ENCODE measurements around the gene DCAF16.

The DCAF16 gene

GRCh38 chr4:17809667-17810066 lies 890 bp downstream of the DCAF16 start:
- DNase-seq (ENCODE audit: low read depth), result no peak
- TF ChIP-seq, protein P1, sequence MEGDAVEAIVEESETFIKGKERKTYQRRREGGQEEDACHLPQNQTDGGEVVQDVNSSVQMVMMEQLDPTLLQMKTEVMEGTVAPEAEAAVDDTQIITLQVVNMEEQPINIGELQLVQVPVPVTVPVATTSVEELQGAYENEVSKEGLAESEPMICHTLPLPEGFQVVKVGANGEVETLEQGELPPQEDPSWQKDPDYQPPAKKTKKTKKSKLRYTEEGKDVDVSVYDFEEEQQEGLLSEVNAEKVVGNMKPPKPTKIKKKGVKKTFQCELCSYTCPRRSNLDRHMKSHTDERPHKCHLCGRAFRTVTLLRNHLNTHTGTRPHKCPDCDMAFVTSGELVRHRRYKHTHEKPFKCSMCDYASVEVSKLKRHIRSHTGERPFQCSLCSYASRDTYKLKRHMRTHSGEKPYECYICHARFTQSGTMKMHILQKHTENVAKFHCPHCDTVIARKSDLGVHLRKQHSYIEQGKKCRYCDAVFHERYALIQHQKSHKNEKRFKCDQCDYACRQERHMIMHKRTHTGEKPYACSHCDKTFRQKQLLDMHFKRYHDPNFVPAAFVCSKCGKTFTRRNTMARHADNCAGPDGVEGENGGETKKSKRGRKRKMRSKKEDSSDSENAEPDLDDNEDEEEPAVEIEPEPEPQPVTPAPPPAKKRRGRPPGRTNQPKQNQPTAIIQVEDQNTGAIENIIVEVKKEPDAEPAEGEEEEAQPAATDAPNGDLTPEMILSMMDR (IDR thresholded peaks at IDR 0.05; ENCODE audit: low read depth, low read length, missing control alignments), result no peak
- H3K4me3 ChIP-seq (ENCODE audit: low read depth, low read length), result peak overlapping the region; percentile 68

DNA sequence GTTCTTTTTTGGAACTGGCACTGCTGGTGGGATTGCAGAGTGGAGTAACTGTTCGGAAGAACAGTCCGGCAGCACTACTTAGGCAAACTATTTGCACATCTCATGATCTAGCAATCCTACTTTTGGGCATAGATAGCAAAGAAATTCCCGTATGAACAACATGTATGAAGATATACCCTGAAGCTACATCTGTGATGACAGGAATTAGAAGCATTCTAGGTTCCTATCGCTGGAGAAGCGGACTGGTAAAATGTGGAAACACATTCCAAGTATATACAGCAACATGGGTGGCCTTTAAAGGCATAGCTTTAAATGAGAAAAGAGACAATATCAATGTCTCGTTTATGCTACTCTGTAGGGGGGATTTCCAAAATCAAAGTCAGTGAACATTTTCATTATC lies 3.1 kb downstream of the DCAF16 start:
- TF ChIP-seq, protein P1 (IDR thresholded peaks at IDR 0.05; ENCODE audit: low read depth, low read length, missing control alignments), result no peak
- no peak for DNase-seq (ENCODE audit: low read depth)
- H3K4me3 ChIP-seq (ENCODE audit: low read depth, low read length), result peak overlapping the region; percentile 3; the same call in 1 of the 2 replicates

GRCh38 chr4:17805580-17806155 lies 4.9 kb downstream of the DCAF16 start:
- no peak overlapping the region for H3K4me3 ChIP-seq (ENCODE audit: low read depth, low read length)
- TF ChIP-seq, protein P1 (IDR thresholded peaks at IDR 0.05; ENCODE audit: low read depth, low read length, missing control alignments), result no peak
- no peak for DNase-seq (ENCODE audit: low read depth)

DNA sequence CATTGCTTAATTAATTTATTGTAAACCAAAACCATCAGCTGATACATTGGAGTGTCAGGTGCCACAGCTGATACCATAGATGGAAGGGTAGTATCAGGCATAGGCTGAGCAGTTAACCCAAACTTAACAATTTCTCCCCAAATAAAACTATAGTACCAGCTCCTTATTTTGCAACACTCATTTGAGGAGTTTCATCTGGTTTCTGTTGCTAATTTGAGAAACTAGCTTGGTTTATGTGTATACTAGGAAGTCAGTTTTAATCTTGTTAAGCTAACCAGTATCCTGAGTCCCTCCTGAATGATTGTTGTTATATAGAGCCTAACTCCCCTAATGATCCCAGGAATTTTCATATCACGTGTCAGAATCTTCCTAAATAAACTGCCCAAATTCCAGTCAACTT lies 12.7 kb downstream of the DCAF16 start:
- no peak overlapping the region for H3K4me3 ChIP-seq (ENCODE audit: low read depth, low read length)
- DNase-seq (ENCODE audit: low read depth), result no peak
- TF ChIP-seq, protein P1 (IDR thresholded peaks at IDR 0.05; ENCODE audit: low read depth, low read length, missing control alignments), result no peak

DNA sequence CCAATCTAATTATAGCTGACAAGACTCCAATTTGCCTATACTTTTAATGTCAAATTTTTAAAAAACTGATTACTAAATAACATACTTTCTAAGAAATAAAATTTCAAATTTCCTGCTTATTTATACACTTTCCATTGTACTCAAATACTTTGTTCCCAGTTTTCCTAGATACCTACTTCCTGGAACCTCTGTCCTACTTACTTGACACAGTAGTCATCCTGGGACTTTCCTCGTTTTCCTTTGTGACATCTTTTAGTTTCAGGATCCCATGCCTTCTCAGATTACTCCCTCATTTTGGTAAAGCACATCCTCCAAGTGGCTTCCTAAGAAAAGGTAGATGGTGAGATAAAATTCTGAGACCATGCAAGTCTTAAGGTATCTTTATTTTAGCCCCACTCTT lies 15.8 kb downstream of the DCAF16 start:
- TF ChIP-seq, protein P1 (IDR thresholded peaks at IDR 0.05; ENCODE audit: low read depth, low read length, missing control alignments), result no peak
- H3K4me3 ChIP-seq (ENCODE audit: low read depth, low read length), result no peak overlapping the region
- no peak for DNase-seq (ENCODE audit: low read depth)

DNA sequence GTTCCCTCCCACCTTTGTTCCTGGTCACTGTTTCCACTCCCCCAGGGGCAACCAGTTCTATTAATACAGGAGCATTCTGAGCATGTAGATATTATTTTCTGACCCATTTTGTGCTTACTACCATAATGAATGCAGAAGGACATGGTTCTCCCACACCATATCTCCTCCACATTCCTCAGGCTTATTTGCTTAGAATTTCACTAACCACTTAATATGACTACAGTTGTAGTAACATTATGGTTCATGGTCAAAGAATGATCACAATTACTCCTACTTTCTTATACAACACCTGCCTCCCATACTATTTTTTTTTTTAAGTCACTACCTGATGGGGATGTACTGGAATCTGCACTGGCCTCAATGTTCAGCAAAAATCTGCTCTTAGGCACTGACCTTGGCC lies 21.6 kb downstream of the DCAF16 start:
- TF ChIP-seq, protein P1 (IDR thresholded peaks at IDR 0.05; ENCODE audit: low read depth, low read length, missing control alignments), result no peak
- H3K4me3 ChIP-seq (ENCODE audit: low read depth, low read length), result no peak overlapping the region
- DNase-seq (ENCODE audit: low read depth), result no peak

DNA sequence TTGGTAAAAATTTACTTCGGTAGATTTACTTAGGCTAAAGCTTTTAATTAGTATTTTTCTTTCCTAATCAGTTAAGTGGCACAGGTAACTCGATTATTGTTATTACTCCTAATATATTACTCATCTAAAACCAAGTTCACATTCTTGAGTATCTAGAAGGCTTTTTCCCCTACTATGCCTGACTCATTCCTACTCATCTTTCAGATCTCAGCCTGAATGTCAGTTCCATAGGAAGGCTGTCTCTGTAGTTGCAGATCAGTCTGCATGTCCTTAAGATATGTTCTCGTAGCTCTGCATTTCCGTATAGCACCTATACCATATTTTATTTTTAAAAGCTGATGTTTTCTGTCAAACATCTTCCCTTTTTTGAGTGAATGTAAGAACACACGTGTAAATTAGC lies 23.2 kb downstream of the DCAF16 start:
- TF ChIP-seq, protein P1 (IDR thresholded peaks at IDR 0.05; ENCODE audit: low read depth, low read length, missing control alignments), result no peak
- no peak for DNase-seq (ENCODE audit: low read depth)
- H3K4me3 ChIP-seq (ENCODE audit: low read depth, low read length), result no peak overlapping the region

Data from GM12864 (cell line).